ENCODE results near the gene SLC5A10.

The SLC5A10 gene

GRCh38 chr17:18951941-18952842 lies at the start of gene SLC5A10:
Gene SLC5A10, plus strand, starts transcription at chr17:18952165. Its CDS starts 41 bp downstream, at chr17:18952206.
- H3K27ac ChIP-seq: no peak within 1 kb of the TSS
- TF ChIP-seq, protein P1, sequence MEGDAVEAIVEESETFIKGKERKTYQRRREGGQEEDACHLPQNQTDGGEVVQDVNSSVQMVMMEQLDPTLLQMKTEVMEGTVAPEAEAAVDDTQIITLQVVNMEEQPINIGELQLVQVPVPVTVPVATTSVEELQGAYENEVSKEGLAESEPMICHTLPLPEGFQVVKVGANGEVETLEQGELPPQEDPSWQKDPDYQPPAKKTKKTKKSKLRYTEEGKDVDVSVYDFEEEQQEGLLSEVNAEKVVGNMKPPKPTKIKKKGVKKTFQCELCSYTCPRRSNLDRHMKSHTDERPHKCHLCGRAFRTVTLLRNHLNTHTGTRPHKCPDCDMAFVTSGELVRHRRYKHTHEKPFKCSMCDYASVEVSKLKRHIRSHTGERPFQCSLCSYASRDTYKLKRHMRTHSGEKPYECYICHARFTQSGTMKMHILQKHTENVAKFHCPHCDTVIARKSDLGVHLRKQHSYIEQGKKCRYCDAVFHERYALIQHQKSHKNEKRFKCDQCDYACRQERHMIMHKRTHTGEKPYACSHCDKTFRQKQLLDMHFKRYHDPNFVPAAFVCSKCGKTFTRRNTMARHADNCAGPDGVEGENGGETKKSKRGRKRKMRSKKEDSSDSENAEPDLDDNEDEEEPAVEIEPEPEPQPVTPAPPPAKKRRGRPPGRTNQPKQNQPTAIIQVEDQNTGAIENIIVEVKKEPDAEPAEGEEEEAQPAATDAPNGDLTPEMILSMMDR (IDR thresholded peaks at IDR 0.05): no peak
- no peak for DNase-seq (ENCODE audit: low spot score)
- H3K4me3 ChIP-seq: no peak within 1 kb of the TSS

DNA sequence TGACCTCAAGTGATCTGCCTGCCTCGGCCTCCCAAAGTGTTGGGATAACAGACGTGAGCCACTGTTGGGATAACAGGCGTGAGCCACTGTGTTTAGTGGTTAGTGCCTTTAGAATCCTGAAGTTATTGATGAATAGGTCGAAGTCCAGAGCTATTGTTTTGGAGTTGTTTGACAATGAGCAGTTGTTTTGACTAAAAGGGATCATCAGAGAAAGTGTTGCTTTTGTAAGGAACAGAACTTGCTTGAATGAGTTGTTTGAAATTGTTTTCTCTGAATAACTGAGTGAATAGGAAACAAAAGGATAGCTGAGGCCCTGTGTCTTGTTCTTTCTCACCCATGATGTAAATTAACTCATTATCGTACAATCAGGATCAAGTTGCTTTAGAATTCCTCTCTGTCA lies 47.5 kb upstream of the SLC5A10 start:
- TF ChIP-seq, protein P1 (IDR thresholded peaks at IDR 0.05): no peak
- H3K27ac ChIP-seq: no peak overlapping the region
- no peak for DNase-seq (ENCODE audit: low spot score)
- no peak overlapping the region for H3K4me3 ChIP-seq

DNA sequence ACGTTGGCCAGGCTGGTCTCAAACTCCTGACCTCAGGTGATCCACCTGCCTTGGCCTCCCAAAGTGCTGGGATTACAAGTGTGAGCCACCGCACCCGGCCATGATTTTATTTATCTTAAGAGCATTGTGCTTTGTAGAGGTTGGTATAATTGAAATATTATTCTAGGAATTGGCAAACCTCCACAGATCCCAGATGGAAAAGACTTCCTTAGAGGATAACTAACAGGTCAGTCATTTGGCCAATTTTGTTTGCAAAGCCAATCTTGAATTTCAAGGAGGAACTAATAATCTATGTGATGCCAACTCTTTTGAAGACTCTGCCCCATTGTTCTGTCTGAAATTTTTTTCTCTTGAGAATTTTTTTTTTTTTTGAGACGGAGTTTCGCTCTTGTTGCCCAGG lies 46.7 kb upstream of the SLC5A10 start:
- H3K27ac ChIP-seq: no peak overlapping the region
- H3K4me3 ChIP-seq: no peak overlapping the region
- DNase-seq (ENCODE audit: low spot score): no peak
- TF ChIP-seq, protein P1 (IDR thresholded peaks at IDR 0.05): no peak

- Histone ChIP-seq H3K4me3 (no peak overlapping the region), H3K27ac (no peak overlapping the region)
- TF ChIP-seq, protein P1 (IDR thresholded peaks at IDR 0.05): no peak
- no peak for DNase-seq (ENCODE audit: low spot score)
Observed at GRCh38 chr17:18910326-18910725, 41.6 kb upstream of the SLC5A10 start.

GRCh38 chr17:18910881-18911280 lies 41.1 kb upstream of the SLC5A10 start:
- DNase-seq (ENCODE audit: low spot score): no peak
- H3K4me3 ChIP-seq: no peak overlapping the region
- no peak overlapping the region for H3K27ac ChIP-seq
- TF ChIP-seq, protein P1 (IDR thresholded peaks at IDR 0.05): no peak

DNA sequence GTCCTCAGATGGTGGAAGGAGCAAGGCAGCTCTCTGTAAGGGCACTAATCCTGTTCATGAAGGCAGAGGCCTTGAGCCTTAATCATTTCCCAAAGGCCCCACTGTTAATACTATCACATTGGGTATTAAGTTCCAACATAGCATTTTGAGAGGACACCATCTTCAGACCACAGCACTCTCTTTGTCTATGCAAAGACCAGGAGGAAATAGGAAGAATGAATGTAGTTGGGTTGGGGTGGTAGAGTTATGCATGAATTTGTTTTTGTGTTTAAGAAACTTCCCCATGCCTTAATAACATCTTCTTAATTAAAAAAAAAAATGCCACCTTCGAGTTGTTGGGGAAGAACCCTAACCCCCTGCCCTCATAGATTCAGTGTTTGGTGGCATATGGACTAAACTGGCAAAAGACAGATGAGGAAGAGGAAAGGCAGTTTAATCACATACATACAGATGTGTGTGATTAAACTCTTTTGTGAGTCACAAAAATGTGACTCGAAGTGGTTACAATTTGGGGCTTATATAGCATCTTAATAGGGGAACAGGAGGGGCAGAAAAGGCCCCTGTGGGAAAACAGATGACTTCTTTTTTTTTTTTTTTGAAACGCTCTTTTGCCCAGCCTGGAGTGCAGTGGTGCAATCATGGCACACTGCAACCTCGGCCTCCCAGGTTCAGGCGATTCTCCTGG lies 35.0 kb upstream of the SLC5A10 start:
- DNase-seq (ENCODE audit: low spot score): no peak
- TF ChIP-seq, protein P1 (IDR thresholded peaks at IDR 0.05): no peak
- H3K4me3 ChIP-seq: no peak overlapping the region

More for the DNA sequence above, 35.0 kb upstream of the SLC5A10 start:
- H3K27ac ChIP-seq: no peak overlapping the region
